ENCODE results near the gene HP.

Gene HP

DNA sequence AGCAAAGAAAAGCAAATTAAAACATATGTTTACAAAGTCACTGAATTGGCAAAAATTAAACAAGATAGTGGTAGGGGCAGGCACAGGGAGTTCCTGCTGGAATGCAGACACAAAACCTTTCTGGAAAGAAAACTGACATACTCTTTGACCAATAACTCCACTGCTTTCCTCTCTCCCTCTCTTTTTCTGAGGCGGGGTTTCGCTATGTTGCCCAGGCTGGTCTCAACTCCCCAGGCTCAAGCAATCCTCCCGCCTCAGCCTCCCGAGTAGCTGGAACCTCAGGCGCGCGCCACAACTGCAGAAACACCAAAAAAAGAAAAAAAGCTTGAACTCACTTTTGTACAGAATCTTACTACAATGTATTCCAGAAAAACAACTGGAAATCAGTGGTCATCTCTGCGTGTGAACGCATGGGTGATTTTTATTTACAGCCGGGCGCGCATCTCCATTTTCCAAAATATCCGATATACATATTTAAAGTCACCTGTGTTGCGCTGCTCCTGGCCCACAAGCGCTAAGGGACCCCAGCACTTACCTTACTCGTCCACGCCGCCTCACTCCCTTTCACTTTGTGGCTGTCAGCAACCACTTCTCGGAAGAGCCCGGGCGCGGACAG is 38.6 kb downstream of the HP start:
- no peak for DNase-seq

DNA sequence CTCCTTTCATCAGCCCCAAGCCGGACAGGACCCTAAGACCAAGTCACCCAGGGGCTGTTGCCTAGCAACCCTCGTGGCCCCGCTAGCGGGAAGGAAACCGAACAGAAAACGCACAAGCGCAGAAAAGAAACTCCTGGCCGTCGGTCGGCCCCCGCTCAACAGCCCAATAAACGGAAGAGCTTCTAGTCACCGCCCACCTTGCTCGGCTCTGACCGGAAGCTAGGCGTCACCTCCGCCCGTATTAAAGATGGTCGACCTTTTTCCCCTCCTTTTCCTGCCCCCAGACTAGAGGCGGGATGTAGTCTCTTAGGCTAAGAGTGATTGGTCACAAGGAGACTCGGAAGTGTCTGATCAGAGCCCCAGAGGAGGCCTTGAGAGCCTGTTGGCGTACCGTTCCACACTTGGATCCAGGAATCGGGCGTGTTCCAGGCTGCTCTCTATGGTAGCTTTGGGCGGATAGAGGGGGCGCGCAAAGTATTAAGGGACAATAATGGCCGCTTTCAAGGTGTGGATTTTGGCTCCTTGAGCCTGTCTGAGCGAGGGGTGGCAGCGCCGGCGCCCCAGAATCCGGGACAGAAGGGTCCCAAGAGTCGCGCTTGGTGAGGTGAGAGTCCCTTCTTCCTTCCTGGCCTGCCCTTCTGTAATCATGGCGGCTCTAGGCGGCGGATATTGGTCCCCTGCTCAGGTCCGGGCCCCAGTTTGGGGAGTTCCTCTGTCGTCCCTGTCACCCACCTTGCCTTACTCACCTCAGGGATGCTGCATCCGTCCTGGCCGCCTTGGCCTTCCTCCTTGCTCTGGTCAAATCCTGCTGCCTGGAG is 39.4 kb downstream of the HP start, which contains the start of the genes DHX38 and TXNL4B:
Gene DHX38, plus strand, starts transcription at position 400 of the 818 bp plus-strand sequence. CDS start 2,311 bp downstream, outside the sequence.
Gene TXNL4B, minus strand, starts transcription at position 173 of the 818 bp plus-strand sequence. CDS start 2,871 bp downstream, outside the sequence.
- peak; percentile 98 for DNase-seq

DNA sequence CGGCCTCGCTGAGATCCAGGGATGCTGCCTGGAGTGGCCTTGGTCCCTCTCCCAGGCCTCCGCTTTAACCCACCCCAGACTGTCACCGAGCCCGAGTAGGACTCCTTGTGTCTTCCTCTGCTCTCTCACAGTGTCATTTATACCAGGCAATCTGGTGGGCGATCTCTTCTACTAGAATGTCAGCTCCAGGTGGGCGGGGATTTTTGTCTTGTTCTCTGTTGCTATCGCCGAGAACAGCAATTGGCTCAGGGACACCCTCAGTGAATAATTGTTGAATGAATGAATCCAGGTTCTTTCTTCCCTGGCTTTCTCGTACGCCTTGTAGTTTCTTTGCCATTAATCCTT is 39.9 kb downstream of the HP start:
- peak; percentile 26 for DNase-seq

DNA sequence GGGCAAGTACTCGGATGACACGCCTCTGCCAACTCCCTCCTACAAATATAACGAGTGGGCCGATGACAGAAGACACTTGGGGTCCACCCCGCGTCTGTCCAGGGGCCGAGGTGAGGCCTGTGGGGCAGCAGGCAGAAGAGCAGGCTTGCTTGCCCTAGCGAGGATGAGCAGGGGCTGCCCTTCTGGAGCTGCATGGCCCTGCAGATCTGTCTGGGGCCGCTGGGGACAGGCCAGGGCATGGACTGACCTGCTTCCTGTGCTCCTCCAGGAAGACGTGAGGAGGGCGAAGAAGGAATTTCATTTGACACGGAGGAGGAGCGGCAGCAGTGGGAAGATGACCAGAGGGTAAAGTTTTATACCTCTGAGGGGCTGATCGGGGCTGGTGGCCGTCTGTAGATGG is 44.6 kb downstream of the HP start:
- DNase-seq, result no peak

DNA sequence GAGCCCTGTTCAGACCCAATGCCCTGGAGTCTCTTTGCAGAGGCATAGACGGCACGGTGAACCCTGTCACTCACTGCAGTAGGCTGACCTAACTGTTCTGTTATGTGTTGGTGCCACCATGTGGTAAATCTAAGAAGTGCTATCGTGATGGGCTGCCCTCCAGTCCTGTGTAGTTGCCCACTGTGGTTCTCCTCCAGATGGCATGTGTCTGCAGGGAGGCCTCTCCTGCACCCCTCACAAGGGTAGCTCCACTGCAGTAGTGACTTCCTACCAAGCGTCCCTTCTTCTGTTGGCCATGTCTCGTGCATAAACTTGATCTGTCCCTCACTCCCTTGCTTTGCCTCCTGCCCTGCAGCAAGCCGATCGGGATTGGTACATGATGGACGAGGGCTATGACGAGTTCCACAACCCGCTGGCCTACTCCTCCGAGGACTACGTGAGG is 45.1 kb downstream of the HP start:
- DNase-seq, result peak; percentile 57

DNA sequence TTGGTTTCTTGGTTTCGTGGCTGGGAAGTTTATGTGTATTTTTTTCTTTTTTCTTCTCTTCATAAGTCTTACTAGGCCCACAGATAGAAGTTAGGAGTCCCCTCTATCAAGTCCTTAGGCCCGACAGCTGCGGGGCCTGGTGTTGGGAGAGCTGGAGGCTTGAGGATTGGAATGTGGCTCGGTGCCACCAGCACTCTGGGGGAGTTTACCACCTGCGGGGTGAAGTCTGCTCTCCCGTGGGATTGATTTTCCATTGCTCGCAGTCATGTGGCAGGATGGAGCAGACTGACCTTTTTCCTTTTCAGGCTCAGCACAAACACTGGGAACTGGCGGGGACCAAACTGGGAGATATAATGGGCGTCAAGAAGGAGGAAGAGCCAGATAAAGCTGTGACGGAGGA is 46.9 kb downstream of the HP start:
- DNase-seq, result no peak

DNA sequence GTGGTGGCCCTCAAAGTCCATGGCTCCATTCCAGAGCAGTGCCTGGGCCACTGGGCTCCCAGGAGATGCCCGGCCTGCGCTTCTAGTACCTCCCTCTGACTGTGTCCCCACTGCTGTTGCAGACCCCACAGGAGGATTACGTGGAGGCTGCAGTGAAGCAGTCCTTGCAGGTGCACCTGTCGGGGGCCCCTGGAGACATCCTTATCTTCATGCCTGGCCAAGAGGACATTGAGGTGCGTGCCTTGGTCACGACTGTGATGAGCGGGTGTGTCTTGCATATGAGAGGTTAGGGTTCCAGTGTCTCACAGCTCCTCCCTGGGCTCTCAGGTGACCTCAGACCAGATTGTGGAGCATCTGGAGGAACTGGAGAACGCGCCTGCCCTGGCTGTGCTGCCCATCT is 50.6 kb downstream of the HP start:
- DNase-seq, result no peak

DNA sequence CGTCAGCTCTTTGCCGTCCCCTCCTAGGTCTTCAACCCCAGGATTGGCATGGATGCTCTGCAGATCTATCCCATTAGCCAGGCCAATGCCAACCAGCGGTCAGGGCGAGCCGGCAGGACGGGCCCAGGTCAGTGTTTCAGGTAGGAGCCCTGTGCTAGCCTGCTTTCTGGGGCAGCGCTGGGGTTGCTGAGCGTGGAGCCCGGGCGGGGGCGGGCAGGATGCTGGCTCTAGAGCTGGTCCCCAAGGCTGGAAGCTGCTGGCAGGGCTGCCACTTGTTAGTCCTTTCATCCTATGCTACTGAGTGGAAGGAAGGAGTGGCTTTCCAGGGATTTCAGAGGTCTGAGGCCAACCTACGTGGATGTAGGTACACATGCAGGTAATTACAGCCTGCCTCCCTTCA is 51.7 kb downstream of the HP start:
- DNase-seq, result no peak

DNA sequence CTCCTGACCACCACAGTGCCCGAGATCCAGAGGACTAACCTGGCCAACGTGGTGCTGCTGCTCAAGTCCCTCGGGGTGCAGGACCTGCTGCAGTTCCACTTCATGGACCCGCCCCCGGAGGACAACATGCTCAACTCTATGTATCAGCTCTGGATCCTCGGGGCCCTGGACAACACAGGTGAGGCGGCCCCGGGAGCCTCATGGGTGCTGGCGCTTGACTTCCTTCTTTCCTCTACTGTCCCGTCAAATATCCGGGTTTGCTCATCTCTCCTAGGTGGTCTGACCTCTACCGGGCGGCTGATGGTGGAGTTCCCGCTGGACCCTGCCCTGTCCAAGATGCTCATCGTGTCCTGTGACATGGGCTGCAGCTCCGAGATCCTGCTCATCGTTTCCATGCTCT is 53.1 kb downstream of the HP start:
- no peak for DNase-seq

DNA sequence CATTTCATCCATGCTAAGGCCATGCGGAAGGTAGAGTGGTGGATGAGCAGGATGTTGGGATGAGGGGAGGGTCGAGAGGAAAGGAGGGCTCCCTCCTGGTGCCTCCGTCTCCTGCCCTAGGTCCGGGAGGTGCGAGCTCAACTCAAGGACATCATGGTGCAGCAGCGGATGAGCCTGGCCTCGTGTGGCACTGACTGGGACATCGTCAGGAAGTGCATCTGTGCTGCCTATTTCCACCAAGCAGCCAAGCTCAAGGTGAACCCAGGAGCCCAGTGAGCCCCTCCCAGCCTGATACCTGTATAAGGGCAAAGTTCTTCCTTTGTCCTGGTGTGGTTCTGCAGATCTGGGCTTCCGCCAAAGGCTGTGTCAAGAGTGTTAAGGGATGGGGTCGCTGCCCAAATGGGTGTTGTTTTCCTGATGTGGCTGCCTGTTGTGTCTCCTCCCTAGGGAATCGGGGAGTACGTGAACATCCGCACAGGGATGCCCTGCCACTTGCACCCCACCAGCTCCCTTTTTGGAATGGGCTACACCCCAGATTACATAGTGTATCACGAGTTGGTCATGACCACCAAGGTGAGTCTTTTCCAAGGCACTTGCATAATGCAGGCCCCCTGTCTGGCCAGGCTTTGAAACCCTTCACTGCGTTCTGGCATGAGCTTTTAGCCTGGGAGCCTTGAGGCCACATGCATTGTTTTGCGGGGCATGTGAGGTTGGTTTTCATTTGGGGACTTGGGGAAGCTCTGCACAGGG is 54.2 kb downstream of the HP start:
- DNase-seq, result no peak

DNA sequence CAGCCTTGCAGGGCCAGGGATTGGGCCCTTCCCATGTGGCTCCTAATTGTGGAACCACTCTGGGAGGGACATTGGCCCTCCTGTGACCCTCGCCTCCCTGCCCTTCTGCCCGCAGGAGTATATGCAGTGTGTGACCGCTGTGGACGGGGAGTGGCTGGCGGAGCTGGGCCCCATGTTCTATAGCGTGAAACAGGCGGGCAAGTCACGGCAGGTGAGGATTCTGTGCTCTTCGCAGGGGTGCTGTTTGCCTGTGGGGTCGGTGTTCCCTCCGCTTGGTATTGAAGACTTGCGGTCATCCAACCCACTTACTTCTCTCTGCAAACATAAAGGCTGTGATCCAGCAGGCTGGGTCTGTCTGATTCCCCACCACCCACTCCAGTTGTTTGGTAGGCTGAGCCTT is 55.0 kb downstream of the HP start:
- DNase-seq, result no peak

DNA sequence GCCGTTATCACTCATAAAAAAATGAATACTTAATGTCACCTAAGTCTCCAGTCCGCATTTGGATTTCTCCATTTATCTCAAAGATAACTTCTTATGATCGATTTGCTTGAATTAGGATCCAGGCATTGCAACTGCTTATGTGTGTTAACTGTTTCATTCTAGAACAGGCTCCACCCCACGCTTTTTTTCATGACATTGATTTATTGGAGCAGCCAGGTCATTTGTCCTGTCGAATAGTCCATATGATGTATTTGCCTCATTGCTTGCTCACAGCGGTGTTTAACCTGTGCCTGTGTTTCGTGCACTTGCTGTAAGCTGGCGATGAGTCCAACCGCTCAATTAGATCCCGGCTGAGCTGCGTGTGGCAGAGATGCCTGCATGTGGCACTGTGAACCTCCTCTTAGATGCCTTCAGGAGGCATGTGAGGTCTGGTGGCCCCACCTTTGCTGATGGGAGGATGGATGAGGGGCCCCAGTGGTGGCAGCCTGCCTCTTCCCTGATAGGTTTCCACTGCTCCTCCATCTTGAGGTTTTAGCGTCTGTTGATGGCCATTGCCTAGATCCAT is 55.7 kb downstream of the HP start:
- no peak for DNase-seq
